Kidney (tissue), 14 donors: Measurements from ENCODE around the gene PITPNM1. TPM values are rescaled to one million over a fixed set of nuclear protein-coding genes. Genes with fewer than 3 reads are reported as not detected.

ENCODE experiments used
- DNase-seq, 5 donors: peaks; one replicate each; pipeline ENCODE4 v3.0.0-alpha.2; 2013 to 2020
- FAIRE-seq: peaks from 2 replicates; lab custom pipeline; 2012; peaks lifted over from hg19 to GRCh38; lab: Jason Lieb, UNC
- H3K27ac ChIP-seq, 2 donors: one replicate each; pipeline ENCODE4 v1.7.0; 2013; ENCODE audit warnings: low read depth in 2 of 2, low read length in 2 of 2, inconsistent platforms in 1 of 2
- H3K27me3 ChIP-seq: one replicate; pipeline ENCODE4 v1.7.1; 2013; ENCODE audit warnings: low read length, inconsistent platforms; ENCODE audit not compliant: control insufficient read depth, insufficient read depth
- H3K36me3 ChIP-seq, 3 donors: one replicate each; pipeline versions ENCODE4 v1.7.0 to v1.7.1; 2013; ENCODE audit warnings: low read length in 3 of 3, control low read depth in 1 of 3, inconsistent platforms in 1 of 3; ENCODE audit not compliant: insufficient read depth in 3 of 3, control insufficient read depth in 2 of 3
- H3K4me1 ChIP-seq, 3 donors: one replicate each; pipeline versions ENCODE4 v1.7.0 to v1.7.1; 2013; ENCODE audit warnings: low read length in 3 of 3, inconsistent platforms in 1 of 3, low read depth in 1 of 3; ENCODE audit not compliant: control insufficient read depth in 2 of 3, insufficient read depth in 2 of 3
- H3K4me3 ChIP-seq, 3 donors: one replicate each; pipeline versions ENCODE4 v1.7.0 to v1.8.1; 2013; ENCODE audit warnings: low read length in 3 of 3, control low read depth in 1 of 3, inconsistent platforms in 1 of 3
- H3K9ac ChIP-seq, 3 donors: one replicate each; pipeline versions ENCODE4 v1.7.0 to v1.7.1; 2013; ENCODE audit warnings: low read length in 3 of 3, control low read depth in 1 of 3, inconsistent platforms in 1 of 3
- H3K9me3 ChIP-seq, 3 donors: one replicate each; pipeline versions ENCODE4 v1.7.0 to v1.7.1; 2013; ENCODE audit warnings: low read length in 3 of 3, control low read depth in 1 of 3, inconsistent platforms in 1 of 3; ENCODE audit not compliant: control insufficient read depth in 2 of 3, insufficient read depth in 1 of 3
- intact Hi-C: fragments of 100-400 bp; cut with DNase I; formaldehyde crosslinking; loops from one replicate; pipeline ENCODE4 v1.11.1; 2022
- polyA plus RNA-seq: library from polyadenylated mRNA; stranded (reverse); fragments of 350-450 nt; fragmentation: Illumina TruSeq; extraction: RNeasy Lipid Tissue Mini Kit (QIAGEN cat#74804); gene quantifications from one replicate; pipeline ENCODE4 v1.2.3, GENCODE V29; 2014; ENCODE audit warnings: low read depth, low replicate concordance; ENCODE audit not compliant: insufficient read depth
- total RNA-seq: library from RNA; stranded (reverse); fragmentation: NEBNext Ultra II Directional; extraction: Animal tissue kit (Norgen Biotek cat#: 25700); gene quantifications from one replicate; pipeline ENCODE4 v1.2.1, GENCODE V29; 2021
- TF ChIP-seq, protein P1 (sequence below): IDR thresholded peaks from 3 replicates; pipeline ENCODE4 v1.5.1; 2012; ENCODE audit warnings: mild to moderate bottlenecking, moderate library complexity, borderline replicate concordance; ENCODE audit not compliant: insufficient read depth; ENCODE audit errors: extremely low read depth
- donor health status: control.
- donor health status: control.
- donor health status: control.
- donor health status: control.
- donor health status: control.
- donor health status: DM: yes; HTN: yes; CAD: no.
- donor health status: Normal renal cell carcinoma (clear cell type).

Gene PITPNM1
- total and polyA plus RNA-seq, 2 donors from 2014 or later: 19.3 to 74.7 TPM

DNA sequence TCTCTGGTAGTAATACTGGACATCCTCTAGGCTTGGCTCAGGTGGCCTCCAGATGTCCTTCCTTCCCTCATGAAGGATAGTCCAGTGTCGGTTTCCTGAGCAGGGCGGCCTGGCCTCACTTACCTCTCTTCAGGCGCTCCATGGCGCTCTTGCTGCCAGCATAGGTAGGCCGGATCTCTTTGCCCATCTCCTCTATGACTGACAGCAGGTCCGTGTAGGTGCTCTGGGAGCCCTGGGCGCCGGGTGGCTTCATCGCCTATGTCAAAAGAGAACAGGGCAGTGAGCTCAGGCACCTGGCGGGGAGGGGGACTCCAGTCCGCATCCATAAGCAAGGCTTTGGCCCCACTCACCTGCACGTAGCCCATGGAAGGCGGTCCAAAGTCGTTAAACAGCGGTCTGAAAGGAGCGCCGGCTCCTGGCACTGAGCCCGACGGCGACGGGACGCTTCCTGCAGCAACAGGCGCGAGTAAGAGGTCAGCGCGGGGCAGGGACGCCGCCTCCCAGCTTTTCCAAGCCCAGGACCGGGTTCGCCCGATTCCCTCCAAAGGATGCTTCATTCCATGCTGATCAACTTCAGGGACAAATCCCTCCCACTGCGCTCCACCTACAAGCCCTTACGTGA is 2.2 kb upstream of the PITPNM1 start:
- peak overlapping the region; percentile 48 to 87 (median 81) for H3K9ac ChIP-seq
- FAIRE-seq (no peak), DNase-seq (peak in 1 of 5 donors; percentile 58)
- H3K36me3 ChIP-seq: peaks cover 0 to 4% (median 2%) of the 10 kb centered on the region in 3 donors
- peak overlapping the region; percentile 98 to 100 for H3K27ac ChIP-seq
- TF ChIP-seq, protein P1, sequence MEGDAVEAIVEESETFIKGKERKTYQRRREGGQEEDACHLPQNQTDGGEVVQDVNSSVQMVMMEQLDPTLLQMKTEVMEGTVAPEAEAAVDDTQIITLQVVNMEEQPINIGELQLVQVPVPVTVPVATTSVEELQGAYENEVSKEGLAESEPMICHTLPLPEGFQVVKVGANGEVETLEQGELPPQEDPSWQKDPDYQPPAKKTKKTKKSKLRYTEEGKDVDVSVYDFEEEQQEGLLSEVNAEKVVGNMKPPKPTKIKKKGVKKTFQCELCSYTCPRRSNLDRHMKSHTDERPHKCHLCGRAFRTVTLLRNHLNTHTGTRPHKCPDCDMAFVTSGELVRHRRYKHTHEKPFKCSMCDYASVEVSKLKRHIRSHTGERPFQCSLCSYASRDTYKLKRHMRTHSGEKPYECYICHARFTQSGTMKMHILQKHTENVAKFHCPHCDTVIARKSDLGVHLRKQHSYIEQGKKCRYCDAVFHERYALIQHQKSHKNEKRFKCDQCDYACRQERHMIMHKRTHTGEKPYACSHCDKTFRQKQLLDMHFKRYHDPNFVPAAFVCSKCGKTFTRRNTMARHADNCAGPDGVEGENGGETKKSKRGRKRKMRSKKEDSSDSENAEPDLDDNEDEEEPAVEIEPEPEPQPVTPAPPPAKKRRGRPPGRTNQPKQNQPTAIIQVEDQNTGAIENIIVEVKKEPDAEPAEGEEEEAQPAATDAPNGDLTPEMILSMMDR: no peak
- no peaks in the 10 kb centered on the region for H3K9me3 ChIP-seq
- H3K4me1 ChIP-seq: peaks cover 0 to 31% (median 21%) of the 10 kb centered on the region in 3 donors
- H3K27me3 ChIP-seq: no peaks in the 10 kb centered on the region
- intact Hi-C loops: no loop called here
- H3K4me3 ChIP-seq: peak overlapping the region; percentile 71 to 86 (median 78)

DNA sequence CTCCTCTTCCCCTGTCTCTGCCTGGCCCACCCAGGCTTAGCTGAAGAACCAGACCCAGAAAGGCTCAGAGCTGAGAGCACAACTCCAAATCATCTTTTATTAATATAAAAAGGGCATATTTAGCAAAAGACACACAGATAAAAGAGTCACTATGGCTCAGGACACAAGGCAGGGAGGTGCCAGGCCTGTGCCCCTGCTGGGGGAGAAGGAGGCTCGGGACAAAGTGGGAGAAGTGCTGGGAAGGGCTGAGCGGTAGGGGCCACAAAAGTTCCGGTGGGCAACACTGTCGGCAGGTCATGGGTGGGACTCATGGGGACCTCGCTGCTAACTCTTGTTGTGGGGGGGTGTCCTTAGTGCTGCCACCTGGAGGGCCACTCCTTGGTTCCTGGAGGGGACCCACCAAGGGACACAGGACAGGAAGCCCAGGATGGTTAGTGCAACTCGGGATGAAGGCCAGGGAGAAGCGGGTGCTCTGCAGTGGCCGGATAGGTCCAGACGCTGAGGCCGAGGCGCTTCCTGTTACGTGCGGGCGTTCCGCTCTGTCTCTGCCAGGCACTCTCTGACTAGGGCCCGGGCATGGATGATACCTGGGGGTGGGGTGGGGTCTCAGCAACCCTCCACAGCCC is 1.4 kb upstream of the PITPNM1 start:
- Histone ChIP-seq H3K27ac (peak overlapping the region; percentile 97 to 98), H3K4me1 (peaks cover 0 to 31% (median 21%) of the 10 kb centered on the region in 3 donors), H3K36me3 (peaks cover 0 to 10% (median 3%) of the 10 kb centered on the region in 3 donors), H3K9ac (peak overlapping the region in 1 of 3 donors; percentile 87), H3K4me3 (peak overlapping the region in 2 of 3 donors; percentile 78 to 86), H3K9me3 (no peaks in the 10 kb centered on the region), H3K27me3 (no peaks in the 10 kb centered on the region)
- DNase-seq (peak in 1 of 5 donors; percentile 81), FAIRE-seq (no peak)
- TF ChIP-seq, protein P1: no peak
- intact Hi-C loops: no loop called here

DNA sequence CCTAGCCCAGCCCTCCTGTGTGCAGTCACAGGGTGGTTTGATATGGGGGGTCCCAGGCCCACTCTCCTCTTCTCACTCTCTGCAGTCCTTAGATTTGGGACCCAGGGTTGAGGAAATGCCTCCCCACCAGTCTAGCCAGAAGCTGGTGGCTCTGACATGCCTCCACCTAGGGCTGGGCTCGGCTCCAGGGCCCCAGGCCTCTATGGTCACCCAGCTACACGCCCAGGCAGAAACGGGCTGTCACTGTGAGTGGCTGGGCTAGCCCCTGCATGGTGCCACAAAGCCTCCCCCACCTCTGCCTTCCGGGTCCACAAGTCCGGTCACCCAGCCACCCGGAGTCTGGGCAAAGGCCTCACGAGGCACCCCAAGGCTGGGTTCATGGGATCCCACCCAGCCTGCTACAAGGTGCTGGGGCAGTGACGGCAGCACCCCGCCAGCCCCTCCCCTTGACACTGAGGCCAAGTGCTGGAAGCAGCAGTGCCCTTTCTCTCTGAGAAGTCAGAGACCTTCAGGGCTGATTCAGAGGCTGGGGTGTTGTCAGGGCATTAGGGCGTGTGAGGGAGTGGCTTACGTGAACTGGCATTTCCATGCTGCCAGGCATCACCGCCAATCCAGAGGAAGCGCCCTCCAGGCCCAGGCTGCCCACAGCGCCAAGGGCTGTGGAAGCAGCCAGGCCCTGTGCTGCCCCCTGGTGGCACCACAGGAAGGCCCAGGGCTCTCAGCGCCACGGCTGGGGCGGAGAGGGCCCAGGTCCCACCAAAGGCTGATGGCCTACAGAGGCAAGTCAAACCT is 638 bp upstream of the PITPNM1 start:
- intact Hi-C loops: no loop called here
- Histone ChIP-seq H3K36me3 (peaks cover 0 to 15% (median 5%) of the 10 kb centered on the region in 3 donors), H3K4me3 (peak overlapping the region in 2 of 3 donors; percentile 78), H3K9me3 (no peaks in the 10 kb centered on the region), H3K27ac (peak overlapping the region; percentile 97 to 98), H3K27me3 (no peaks in the 10 kb centered on the region), H3K4me1 (peaks cover 0 to 31% (median 21%) of the 10 kb centered on the region in 3 donors), H3K9ac (peak overlapping the region in 1 of 3 donors; percentile 87)
- FAIRE-seq (no peak), DNase-seq (peak; percentile 86 to 97 (median 91))
- TF ChIP-seq, protein P1: peak; percentile 98
